AG04450 (cell line): ENCODE results near the gene PPP1R27. TPM values are rescaled to one million over a fixed set of nuclear protein-coding genes. Genes with fewer than 3 reads are reported as not detected.
A peak's percentile ranks its signal among the peaks of the same experiment; 100 is the strongest.

Source experiments
- CTCF ChIA-PET: fragments of 300-600, 350-600 bp; formaldehyde crosslinking; extraction: SDS; loops from one replicate; lab custom pipeline; 2022; ENCODE audit warnings: antibody characterized with exemption, inconsistent platforms; lab: Charles Lee
- POLR2A ChIA-PET: fragments of 350-600 bp; formaldehyde crosslinking; extraction: SDS; loops from one replicate; lab custom pipeline; 2021; ENCODE audit warnings: antibody characterized with exemption, inconsistent platforms; lab: Yijun Ruan, JAX
- DNase-seq: peaks from one replicate; pipeline ENCODE4 v3.0.0-alpha.2; 2011; ENCODE audit warnings: low read depth, low spot score
- H3K27ac ChIP-seq: one replicate; pipeline ENCODE4 v1.5.1; 2012; ENCODE audit warnings: low read depth, low read length, control low read depth
- H3K27me3 ChIP-seq: one replicate; pipeline ENCODE4 v1.6.0; 2012; ENCODE audit warnings: low read length; ENCODE audit not compliant: control insufficient read depth, insufficient read depth
- H3K4me3 ChIP-seq: 2 replicates; pipeline ENCODE4 v1.5.1; 2011; ENCODE audit warnings: mild to moderate bottlenecking, low read depth, low read length, control low read depth
- H3K9me3 ChIP-seq: 2 replicates; pipeline ENCODE4 v1.5.1; 2012; ENCODE audit warnings: low read length; ENCODE audit not compliant: control insufficient read depth, insufficient read depth
- CTCF ChIP-seq: IDR thresholded peaks from 2 replicates; pipeline ENCODE4 v1.5.1; 2011; ENCODE audit warnings: low read depth, low read length, control low read depth, inconsistent platforms
- polyA plus RNA-seq: library from polyadenylated mRNA; depleted of rRNA; stranded (reverse); fragments of >200 nt; gene quantifications from 2 replicates; pipeline ENCODE4 v1.2.3, GENCODE V29; 2011

Gene PPP1R27
- polyA plus RNA-seq, 1 experiment, result not detected

DNA sequence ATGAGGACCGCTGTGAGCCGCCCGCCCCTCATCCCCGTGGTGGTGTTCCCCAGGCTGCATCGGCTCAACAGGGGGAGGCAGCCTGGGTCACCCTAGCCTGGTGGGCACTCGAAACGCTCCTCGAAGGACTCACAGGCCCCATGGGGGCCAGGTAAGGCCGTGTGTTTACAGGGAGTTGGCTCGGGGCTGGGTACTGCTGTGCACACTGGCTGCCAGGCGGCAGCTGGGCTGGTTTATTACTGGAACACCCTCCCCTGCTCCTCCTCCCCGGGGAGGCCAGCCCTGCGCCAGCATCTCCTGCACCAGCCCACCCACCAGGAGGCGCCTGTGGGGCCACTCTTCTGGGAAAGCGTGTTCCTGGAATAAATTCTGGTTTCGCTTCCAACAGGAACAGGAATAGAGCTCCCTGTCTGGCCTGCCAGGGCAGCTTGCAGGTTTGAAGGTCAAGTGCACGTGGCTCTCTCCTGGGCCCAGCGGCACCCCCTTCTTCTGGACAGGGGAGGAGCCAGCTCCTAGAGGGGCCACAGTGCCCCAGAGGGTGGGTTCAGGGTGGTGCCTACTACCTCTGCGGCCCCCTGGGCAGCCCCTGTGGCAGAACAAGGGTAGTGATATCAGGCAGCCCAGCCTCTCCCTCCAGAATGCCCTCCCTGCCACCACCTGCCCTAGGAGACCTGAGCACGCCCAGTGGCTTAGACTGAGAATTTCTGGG lies 13.1 kb downstream of the PPP1R27 start:
- Histone ChIP-seq H3K9me3 (no peaks in the 10 kb centered on the region; the same call in 1 of the 2 replicates), H3K27me3 (peaks cover 2% of the 10 kb centered on the region), H3K27ac (no peak overlapping the region), H3K4me3 (no peak overlapping the region)
- POLR2A ChIA-PET, result interaction anchor here (0.6 to 1.2 kb wide), 2 partner anchors 9 to 12 kb away, joined by 3 to 4 read pairs; partner anchors contain the start of gene MCRIP1
- CTCF ChIA-PET, result interaction anchor here (0.6 kb wide), 1 partner anchor 201 kb away, joined by 3 read pairs; the partner anchor contains the start of gene CENPX
- no peak for DNase-seq
- TF ChIP-seq CTCF, result peak; percentile 63

DNA sequence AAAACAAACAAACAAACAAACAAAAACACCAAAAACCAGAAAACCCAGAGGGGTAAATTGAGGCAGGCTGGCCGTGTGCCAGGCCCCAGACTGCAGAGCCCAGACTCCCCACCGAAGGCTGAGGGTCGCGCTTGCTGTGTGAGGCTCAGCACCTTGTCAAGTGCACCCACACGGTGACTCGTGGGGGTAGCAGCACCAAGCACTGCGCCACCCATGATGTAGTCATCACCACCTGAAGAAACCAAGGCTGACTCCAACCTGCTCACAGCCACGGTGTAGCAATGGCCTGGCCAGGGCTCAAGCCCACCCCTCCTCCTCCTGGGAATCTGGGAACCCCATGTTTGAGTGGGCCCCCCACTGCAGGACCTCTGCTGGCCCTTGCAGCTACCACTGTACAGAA lies 13.7 kb downstream of the PPP1R27 start:
- H3K4me3 ChIP-seq, result no peak overlapping the region
- no peaks in the 10 kb centered on the region; the same call in 1 of the 2 replicates for H3K9me3 ChIP-seq
- ChIA-PET CTCF (interaction anchor here (0.9 kb wide), 1 partner anchor 49 kb away, joined by 3 read pairs; no protein-coding TSS in a partner anchor), POLR2A (interaction anchor here (0.6 to 1.2 kb wide), 2 partner anchors 10 to 12 kb away, joined by 3 to 4 read pairs; partner anchors contain the start of gene MCRIP1)
- H3K27ac ChIP-seq, result no peak overlapping the region
- DNase-seq, result no peak
- no peak for TF ChIP-seq CTCF
- peaks cover 2% of the 10 kb centered on the region for H3K27me3 ChIP-seq

GRCh38 chr17:81819708-81820107 lies 15.1 kb downstream of the PPP1R27 start:
- no peak for TF ChIP-seq CTCF
- Histone ChIP-seq H3K27me3 (peaks cover 2% of the 10 kb centered on the region), H3K9me3 (no peaks in the 10 kb centered on the region; the same call in 1 of the 2 replicates), H3K4me3 (no peak overlapping the region), H3K27ac (no peak overlapping the region)
- CTCF ChIA-PET, result no interaction called here
- no peak for DNase-seq
- POLR2A ChIA-PET, result interaction anchor here (0.7 kb wide), 1 partner anchor 26 kb away, joined by 11 read pairs; no protein-coding TSS in a partner anchor

- H3K9me3 ChIP-seq, result no peaks in the 10 kb centered on the region
- no peak overlapping the region for H3K4me3 ChIP-seq
- CTCF ChIA-PET, result no interaction called here
- DNase-seq, result no peak
- TF ChIP-seq CTCF, result no peak
- H3K27ac ChIP-seq, result no peak overlapping the region
- POLR2A ChIA-PET, result interaction anchor here (1.2 kb wide), 1 partner anchor 91 kb away, joined by 3 read pairs; no protein-coding TSS in a partner anchor
- H3K27me3 ChIP-seq, result peaks cover 2% of the 10 kb centered on the region
Observed at GRCh38 chr17:81817758-81818147, 17.1 kb downstream of the PPP1R27 start.

DNA sequence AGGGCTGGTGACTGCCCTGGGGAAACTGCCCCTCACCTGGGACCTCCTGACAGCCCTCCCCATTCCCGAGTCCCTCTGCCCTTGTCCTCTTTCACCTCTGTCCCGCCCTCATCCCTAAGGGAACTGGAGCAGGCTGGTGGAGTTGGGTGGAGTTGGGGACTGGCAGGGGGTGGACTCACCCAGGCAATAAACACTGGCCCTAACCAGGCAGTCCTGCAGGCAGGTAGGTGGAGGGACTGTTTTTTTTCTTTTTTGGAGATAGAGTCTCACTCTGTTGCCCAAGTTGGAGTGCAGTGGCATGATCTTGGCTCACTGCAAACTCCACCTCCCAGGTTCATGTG lies 19.2 kb downstream of the PPP1R27 start:
- ChIA-PET CTCF (interaction anchor here (0.6 kb wide), 1 partner anchor 136 kb away, joined by 3 read pairs; no protein-coding TSS in a partner anchor), POLR2A (no interaction called here)
- no peak overlapping the region for H3K27ac ChIP-seq
- DNase-seq, result no peak
- no peak overlapping the region for H3K4me3 ChIP-seq
- peaks cover 7% of the 10 kb centered on the region for H3K27me3 ChIP-seq
- TF ChIP-seq CTCF, result no peak
- no peaks in the 10 kb centered on the region; the same call in 1 of the 2 replicates for H3K9me3 ChIP-seq
